NOMO-1 treated with dmso at 0.1 percent for 144 hours (cell line): ENCODE results near the gene CSE1L.
A peak's percentile ranks its signal among the peaks of the same experiment; 100 is the strongest.
"Not testable (repeated sequence)": the region's sequence is repeated elsewhere in the genome, so short reads cannot be mapped to it uniquely, and the experiment has no call there.

ENCODE experiments used
- DNase-seq: peaks from one replicate; lab custom pipeline; 2025; ENCODE audit not compliant: unreplicated experiment; lab: John Stamatoyannopoulos, UW

CSE1L gene, protein sequence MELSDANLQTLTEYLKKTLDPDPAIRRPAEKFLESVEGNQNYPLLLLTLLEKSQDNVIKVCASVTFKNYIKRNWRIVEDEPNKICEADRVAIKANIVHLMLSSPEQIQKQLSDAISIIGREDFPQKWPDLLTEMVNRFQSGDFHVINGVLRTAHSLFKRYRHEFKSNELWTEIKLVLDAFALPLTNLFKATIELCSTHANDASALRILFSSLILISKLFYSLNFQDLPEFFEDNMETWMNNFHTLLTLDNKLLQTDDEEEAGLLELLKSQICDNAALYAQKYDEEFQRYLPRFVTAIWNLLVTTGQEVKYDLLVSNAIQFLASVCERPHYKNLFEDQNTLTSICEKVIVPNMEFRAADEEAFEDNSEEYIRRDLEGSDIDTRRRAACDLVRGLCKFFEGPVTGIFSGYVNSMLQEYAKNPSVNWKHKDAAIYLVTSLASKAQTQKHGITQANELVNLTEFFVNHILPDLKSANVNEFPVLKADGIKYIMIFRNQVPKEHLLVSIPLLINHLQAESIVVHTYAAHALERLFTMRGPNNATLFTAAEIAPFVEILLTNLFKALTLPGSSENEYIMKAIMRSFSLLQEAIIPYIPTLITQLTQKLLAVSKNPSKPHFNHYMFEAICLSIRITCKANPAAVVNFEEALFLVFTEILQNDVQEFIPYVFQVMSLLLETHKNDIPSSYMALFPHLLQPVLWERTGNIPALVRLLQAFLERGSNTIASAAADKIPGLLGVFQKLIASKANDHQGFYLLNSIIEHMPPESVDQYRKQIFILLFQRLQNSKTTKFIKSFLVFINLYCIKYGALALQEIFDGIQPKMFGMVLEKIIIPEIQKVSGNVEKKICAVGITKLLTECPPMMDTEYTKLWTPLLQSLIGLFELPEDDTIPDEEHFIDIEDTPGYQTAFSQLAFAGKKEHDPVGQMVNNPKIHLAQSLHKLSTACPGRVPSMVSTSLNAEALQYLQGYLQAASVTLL

DNA sequence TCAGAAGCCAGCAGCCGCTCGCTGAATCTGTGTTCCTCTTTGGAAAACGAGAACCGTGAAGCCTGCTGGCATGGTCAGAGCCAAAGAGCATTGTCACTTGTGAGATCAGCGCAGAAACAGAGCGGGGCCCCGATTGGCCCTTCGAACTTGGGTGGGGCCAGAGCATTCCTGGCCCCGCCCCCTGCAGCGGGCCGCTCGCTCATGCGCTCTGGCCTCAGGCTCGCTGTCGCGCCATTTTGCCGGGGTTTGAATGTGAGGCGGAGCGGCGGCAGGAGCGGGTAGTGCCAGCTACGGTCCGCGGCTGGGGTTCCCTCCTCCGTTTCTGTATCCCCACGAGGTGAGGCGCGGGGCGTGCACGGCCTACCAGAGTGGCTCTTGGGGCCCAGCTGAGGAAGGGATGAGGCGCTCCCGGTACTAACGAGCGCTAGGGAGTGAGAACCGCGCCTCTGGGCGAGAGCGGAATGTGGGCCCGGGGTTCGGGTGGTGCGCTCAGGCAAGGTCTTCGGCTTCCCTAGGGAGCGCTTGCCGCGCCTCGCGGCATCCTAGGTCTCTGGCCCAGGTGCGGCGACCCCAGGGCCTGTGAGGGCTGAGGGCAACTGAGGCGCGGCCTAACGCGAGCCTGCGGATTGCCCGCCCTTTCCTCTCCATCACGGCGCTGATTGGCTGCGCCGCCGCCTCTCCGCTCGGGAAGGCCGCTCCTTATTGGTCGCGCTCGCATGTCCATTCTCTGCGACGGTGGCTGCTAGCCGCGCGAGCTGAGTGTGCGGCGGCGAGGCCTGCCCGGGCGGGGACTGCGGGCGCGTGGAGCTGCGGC, at the start of gene CSE1L:
TSS of gene CSE1L (plus strand) at position 226 of the 814 bp plus-strand sequence. CDS start 12,152 bp downstream, outside the sequence.
- DNase-seq, result peak; percentile 96

DNA sequence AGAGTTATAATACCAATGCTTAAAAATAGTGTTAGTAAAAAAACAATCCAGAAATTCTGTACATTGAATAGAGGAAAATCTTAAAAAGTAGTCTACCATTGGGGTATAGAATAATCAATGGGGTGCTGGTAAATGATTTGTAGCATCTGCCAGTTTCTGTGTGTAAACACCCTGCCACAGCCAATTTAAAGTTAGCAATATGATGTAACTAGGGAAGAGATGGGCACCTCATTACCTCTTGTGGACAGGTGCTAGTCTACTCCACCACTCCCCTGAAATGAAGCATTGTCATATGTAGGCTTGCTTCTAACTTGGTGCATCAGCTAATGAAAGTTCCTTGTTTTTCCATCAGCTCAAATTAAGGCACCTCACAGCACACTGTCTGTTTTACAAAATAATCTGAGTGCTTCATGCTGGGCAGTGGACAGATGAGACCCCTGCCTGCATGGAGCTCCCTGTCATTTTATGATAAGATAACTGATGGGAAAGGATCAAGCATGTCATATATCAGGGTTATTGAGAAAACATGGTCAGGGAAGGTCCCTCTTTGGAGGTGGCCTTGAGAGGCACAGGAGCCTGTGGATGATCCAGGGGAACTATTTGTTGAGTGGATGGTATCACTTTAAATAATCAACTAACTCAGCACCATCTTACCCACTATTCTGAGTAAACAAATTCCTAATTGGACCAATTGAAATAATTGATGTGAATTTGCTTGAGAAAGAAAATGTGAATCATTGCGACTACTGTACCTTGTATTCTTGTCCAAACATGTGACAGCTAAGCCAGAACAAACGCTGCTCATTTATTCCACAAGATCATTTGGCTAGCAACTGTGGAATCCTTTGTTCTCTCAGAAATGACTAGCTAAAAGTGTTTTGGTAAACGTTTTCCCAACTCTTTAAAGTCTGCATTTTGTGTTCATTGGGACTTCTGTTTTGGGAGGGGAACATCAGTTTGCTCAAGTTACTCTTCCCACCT, 45.9 kb upstream of the CSE1L start:
- no peak for DNase-seq

DNA sequence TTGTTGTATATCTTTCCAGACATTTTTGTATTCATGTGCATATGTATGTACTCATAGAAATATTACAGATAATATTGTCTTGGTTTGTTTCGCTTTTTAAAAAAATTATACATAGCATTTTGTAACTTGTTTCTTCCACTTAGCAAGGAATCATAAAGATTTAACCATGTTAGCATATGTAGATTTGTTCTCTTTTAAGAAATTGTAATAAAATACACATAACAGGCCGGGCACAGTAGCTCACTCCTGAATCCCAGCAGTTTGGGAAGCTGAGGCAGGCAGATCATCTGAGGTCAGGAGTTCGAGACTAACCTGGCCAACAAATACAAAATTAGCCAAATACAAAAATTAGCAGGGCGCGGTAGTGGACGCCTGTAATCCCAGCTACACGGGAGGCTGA, 44.4 kb upstream of the CSE1L start:
- DNase-seq, result no peak

DNA sequence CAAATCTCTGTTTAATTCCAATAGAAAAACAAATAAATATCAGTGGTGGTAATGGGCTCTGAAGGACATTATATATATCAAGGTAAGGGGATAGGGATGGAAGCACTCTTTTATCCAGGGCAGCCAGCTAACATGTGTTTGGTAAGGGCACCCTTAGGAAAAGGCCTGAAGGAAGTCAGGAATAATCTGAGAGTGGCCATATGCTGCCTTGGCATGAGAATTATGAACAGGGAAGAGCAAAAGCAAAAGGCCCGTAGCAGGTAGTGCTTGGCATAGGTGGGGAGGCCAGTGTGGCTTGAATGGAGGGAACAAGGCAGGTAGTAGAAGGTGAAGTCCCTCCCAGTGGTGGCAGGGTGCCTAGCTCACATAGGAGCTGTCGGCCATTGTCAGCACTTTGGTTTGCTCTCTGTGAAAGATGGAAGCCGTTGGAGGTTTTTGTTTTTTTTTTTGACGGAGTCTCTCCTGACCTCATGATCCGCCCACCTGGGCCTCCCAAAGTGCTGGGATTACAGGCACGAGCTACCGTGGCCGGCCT, 39.6 kb upstream of the CSE1L start:
- no peak for DNase-seq

DNA sequence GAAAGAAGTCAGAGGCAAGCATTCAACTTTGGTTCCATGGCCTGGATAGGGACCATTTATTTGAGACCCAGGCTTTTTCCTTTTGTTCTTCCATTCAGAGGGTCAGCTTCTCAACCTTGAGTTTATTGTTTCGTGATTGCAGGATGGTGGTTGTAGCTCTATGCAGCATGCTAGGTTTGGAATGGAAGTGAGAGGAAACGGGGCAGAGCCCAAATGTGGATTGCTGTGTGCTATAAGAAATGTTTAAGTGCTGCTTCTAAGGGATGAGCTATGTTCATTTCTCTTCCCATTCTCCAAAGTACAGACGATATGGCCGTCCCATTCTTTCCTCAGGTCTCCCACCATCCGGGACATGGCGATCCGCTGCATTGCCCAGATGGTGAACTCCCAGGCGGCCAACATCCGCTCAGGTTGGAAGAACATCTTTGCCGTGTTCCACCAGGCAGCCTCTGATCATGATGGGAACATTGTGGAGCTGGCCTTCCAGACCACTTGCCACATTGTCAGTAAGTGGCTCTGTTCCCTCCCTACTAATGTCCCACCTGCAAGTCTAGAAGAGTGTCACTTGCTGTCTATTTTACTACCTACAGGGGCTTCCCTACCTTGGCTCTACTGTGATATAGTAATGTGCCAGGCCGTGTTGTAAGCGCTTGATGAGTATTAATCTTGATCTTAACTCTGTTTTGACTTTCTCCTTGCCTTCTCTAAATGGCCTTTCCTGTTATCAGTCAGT, 36.0 kb upstream of the CSE1L start:
- no peak for DNase-seq

DNA sequence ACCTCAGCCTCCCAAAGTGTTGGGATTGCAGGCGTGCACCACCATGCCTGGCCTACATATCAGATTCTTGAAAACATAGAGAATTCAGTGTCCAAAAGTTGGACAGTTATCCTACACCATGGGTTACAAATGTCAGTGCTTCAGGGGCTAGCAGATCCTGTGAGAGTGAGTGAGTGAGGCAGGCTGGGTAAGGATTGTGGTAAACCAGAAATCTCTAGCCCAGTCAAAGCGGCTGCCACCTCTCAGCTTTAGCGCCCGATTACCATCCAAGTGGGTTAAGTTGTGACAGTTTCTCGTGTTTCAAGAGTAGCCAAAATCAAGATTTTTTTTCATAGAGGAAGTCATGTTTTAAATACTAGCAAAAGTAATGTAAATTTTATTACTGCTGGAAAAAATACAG, 21.9 kb upstream of the CSE1L start:
- DNase-seq, result no peak

DNA sequence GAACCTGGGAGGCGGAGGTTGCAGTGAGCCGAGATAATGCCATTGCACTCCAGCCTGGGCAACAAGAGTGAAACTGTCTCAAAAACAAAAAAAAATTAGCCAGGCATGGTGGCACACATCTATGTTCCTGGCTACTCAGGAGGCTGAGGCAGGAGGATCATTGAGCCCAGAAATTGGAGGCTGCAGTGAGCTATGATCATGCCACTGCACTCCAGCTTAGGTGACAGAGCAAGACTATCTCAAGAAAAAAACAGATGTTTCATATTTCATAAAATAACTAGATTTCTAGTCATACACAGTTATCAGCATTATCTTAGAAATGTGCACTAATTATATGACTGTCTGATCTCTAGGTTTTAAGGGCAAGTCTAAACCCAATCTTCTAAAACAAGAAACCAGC, 17.9 kb upstream of the CSE1L start:
- DNase-seq, result not testable (repeated sequence)

DNA sequence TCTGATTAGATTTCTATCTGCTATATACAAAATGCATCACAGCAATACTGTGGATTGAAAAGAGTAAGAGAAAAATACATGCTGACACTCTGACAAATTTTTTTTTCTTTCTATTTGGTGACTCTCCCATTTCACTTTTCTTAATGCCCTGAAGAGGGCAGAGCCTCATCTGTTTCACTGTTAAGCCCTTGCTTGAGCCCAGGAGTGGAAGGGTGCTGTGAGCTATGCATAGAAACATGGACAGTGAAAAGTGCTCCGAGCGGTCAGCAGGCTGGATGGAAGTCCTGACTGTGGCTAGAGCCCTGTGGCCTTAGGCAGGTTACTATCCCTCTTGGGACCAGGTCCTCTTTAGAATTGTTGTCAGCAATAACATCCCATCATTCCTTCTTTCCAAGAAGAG, 17.4 kb upstream of the CSE1L start:
- no peak for DNase-seq

DNA sequence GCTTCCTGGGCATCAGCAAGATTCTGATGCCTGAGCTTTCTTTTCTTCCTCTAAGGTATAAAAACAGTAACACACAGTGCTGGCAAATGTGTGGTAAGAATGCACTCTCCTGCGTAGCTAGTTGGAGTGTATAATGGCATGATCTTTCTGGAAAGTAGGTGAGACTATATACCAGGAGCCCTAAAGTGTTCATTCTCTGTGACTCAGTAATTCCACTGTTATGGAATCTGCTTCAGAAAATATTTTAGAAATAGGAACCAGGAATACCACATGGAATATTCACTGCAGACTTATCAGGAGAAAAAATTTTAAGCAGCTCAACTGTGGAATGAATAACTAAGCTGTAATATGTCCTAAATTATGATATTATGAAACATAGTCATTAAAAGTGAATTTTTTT, 16.9 kb upstream of the CSE1L start:
- no peak for DNase-seq

DNA sequence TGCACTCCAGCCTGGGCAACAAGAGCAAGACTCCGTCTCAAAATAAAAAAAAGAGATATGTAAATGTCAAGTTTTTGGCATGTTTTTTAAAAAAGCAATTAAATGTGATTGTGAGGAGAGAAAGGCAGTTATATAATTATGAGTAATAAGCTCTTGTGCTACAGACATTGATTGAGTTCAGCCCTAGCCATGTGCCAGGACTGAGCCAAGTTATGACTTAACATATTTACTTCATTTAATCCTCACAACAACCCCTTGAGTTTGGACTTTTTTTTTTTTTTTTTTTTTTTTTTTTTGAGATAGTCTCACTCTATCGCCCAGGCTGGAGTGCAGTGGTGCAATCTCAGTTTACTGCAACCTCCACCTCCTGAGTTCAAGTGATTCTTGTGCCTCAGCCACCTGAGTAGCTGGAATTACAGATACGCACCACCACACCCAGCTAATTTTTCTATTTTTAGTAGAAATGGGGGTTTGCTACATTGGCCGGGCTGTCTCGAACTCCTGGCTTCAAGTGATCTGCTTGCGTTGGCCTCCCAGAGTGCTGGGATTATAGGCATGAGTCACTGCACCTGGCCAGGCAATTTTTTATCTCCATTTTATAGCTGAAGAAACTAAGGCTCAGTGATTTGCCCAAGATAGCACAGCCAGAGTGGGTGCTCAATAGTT, 15.0 kb upstream of the CSE1L start:
- no peak for DNase-seq

DNA sequence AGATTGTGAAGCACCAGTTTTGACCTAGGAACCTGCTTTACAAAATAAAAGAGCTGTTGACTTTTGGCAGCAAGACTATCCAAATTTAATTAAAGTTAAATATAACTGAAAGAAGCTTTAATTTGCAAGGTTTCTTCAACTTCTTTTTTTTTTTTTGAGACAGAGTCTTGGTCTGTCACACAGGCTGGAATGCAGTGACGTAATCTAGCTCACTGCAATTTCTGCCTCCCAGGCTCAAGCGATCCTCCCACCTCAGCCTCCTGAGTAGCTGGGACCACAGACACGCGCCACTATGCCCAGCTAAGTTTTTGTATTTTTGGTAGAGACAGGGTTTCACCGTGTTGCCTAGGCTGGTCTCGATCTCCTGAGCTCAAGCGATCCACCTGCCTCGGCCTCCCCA, 13.7 kb upstream of the CSE1L start:
- DNase-seq, result no peak

DNA sequence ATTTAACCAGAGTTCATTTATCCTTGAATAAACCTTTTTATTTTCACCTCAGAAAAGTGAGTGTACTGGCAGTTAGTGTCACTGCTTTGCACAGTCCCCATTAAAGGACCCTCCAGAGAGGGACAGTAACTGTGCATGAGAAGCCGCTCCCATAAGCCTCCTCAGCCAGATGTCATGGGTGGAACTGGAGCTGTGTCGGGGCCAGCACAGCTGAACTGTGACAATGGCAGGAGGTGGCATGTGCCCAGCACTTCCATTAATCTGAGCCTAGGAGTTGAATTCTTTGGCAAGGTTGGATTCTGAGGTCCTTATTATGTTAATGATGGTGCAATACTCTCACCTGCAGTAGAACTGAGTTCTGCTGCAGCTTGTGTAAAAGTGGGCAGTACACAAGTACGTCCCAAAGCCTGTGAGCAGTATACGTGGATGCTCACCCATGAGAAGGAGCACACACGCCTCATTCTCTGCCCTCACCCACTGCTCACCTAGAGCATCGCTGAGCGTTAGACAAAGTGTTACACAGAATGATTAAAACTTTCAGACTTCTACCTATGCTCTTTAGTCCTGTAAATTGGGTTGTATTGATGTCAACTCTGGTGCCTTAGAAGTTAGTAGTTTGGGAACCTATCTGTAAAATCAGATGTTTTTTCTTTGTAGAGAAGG, 11.9 kb upstream of the CSE1L start:
- no peak for DNase-seq

DNA sequence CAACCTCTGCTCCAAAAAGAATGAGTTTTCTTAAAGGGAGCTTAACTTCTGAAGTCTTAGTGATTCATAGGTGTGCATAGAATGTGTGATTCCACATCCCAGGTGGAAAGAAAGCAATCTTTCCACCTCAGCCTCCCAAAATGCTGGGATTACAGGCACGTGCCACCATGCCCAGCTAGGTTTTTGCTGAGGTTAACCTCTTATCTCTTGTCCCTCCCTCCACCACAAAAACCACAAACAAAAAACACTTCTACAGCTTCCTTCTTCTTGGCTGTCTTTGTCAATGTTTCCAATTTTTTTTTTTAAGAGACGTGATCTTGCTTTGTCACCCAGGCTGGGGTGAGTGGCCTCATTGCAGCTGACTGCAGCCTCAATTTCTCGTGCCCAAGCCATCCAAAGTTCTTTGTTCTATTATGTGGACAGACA, 8.1 kb upstream of the CSE1L start:
- DNase-seq, result peak; percentile 87

DNA sequence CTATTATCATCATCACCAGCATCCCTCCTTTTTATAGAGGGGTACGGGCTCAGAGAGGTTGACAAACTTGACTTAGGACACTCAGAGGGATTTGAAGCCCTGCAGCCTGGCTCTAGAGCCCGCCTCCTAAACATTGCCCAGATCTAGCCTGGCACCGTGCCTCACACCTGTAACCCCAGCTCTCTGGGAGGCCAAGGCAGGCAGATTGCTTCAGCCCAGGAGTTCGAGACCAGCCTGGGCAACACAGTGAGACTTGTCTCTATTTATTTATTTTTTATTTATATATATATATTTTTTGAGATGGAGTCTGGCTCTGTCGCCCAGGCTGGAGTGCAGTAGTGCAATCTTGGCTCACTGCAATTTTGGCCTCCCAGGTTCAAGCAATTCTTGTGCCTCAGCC, 6.3 kb upstream of the CSE1L start:
- no peak for DNase-seq

DNA sequence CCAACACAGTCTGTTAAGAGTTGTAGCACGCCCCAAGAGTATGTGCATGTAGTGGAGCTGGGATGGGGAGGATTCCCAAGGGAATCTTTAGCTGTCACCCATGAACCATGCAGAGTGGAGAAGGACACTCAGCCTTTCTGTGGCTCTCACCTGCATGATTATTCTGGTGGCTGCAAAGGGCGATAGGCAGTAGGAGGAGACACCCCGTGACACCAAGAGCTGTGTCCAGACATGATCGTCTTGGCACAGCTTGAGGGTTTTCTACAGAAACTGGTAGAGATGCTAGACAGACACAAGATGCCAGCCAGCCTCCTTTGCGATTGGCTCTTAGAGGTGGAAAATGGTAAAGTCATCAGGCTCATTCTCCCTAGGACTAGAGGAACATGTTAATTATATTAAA, 3.1 kb upstream of the CSE1L start:
- no peak for DNase-seq

DNA sequence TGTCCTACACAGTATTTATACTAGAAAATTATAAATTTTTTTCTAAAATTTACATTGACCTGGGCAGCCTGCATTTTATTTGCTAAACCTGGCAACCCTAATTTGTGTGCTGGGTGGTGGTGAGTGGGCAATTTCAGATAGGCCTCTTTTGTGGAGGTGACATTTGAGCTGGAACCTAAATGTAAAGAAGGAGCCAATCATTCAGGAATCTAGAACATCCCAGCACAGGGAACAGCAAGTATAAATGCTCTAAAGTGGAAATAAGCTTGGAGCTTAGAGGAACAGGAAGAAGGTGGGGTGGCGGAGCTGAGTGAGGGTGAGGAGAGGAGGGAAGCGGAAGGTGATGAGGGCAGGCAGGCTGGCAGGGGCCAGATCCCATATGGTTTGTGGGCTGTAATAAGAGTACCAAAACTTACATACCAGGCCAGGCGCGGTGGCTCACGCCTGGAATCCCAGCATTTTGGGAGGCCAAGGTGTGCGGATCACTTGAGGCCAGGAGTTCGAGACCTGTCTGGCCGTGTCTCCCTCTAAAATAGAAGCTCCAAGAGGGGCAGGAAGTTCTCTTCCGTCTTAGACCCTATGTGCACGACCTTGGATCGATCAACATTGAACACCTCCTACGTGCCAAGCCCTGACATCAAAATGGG, 549 bp upstream of the CSE1L start:
- peak; percentile 38 for DNase-seq

DNA sequence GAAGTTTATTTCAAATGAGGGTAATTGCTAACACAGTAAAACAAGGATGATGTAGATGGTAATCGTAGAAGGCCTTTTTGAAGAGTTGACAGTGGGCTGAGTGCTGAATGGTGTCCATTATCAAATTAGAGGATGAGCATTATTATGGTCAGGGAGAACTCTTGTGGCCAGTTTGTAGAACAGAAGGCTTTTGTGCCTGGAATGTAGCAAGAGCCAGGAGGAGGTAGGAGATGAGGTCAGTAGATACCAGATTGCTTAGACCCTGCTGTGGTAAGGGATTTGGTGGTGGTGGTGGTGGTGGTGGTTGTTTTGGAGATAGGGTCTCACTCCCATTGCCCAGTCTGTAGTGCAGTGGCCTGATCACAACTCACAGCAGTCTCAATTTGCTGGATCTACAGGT, 6.2 kb downstream of the CSE1L start:
- DNase-seq, result no peak
